GM12875 (cell line): ENCODE data around the gene AKNA.

Experiments
- H3K4me3 ChIP-seq: one replicate; pipeline ENCODE4 v1.5.1; 2011; ENCODE audit warnings: low read depth, low read length, control low read depth
- CTCF ChIP-seq: IDR thresholded peaks from 2 replicates; pipeline ENCODE4 v1.5.1; 2011; ENCODE audit warnings: low read depth, mild to moderate bottlenecking, control low read depth, inconsistent platforms, low read length, moderate library complexity, borderline replicate concordance; ENCODE audit not compliant: insufficient read depth

Gene AKNA

DNA sequence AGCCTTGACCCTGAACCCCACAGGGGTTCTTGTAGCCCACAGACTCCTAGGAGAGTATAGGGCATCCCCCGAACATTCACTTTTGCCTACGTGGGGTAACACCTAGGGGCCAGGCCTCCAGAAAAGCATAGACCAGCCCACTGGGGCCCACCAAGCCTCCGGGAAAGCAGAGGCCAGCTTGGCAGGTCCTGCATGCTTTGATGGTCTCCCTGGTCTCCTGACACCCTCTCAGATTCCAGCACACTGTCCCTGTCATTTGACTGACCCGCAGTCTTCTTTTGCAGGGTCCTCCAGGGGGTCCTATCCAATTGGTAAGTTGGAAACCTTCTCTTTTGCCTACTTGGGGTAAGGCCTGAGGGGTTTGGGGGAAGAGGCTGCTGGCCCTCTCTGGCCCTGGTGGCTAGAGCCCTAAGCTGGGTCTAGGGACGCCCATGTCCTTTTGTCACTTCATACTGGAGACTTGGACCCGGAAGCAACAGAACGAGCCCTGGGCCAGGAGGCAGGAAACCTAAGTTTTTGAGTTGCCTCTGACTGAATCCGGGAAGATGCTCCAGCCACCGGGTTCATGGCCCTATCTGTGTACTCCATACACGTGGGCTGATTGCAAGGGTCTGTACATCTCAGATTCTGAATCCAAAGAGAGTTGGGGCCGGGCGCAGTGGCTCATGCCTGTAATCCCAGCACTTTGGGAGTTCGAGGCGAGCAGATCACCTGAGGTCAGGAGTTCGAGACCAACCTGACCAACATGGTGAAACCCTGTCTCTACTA, 85.8 kb downstream of the AKNA start:
- TF ChIP-seq CTCF = no peak
- no peak overlapping the region for H3K4me3 ChIP-seq

GRCh38 chr9:114300846-114301797, 86.7 kb downstream of the AKNA start:
- no peak overlapping the region for H3K4me3 ChIP-seq
- no peak for TF ChIP-seq CTCF

- no peak for TF ChIP-seq CTCF
- H3K4me3 ChIP-seq = no peak overlapping the region
These were observed 87.5 kb downstream of the AKNA start for GRCh38 chr9:114300153-114300845.

DNA sequence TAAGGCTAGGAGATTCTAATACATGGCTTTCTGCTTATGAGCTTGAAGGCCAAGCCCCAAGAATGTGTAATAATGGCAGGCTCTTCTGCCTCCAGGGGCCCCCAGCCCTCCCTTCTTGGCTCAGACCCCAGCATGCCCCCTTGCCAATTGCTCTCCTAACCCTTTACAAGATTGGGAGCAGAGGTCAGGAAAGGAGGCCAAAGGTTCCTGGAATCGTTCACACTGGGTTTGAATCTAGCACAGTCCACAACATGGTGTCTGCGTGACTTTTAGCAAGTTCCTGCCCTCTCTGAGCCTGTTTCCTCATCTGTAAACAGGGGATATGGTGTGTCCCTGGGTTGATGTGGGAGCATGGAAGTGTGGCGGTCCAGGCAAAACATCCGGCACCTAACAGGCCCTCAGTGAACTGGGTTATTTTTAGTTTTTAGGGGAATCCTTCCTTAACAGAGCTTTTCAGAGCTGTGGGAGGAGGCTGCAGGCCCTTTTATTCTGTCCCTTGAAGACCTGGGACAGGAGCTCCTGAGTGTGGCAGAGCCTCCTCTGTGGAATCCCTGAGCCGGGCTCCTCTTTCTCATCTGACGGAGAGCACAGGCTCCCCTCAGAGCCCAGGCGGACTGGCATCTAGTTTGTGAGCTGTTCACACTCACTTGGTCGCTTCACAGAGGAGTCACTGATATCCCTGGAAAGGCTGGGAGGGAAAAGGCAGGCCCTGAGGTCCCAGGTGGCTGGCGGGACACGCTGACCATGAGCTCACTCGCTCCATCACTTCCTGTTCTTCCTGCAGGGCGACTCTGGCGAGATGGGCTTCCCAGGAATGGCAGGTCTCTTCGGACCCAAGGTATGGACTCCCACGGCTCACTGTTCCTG, 88.3 kb downstream of the AKNA start:
- no peak overlapping the region for H3K4me3 ChIP-seq
- TF ChIP-seq CTCF = no peak

DNA sequence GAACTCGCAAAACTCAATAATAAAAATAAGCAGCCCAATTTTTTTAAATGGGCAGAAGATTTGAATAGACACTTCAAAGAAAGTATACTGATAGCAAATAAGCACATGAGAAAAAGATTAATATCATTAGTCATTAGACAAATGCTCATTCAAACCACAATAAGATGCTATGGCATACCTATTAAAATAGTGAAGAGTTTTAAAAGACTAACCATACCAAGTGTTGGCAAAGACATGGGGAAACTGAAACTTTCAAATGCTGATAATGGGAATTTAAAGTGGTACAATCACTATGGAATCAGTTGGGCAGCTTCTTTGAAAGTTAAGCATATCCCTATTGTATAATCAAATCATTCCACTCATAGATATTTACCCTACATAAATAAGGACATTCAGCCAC, 91.4 kb downstream of the AKNA start:
- no peak overlapping the region for H3K4me3 ChIP-seq
- TF ChIP-seq CTCF = no peak

- no peak for TF ChIP-seq CTCF
These were observed 93.1 kb downstream of the AKNA start for GRCh38 chr9:114294664-114295063.

More at GRCh38 chr9:114294664-114295063, 93.1 kb downstream of the AKNA start:
- H3K4me3 ChIP-seq = no peak overlapping the region
